Choroid plexus epithelial cell (primary cell): ENCODE results near the gene ADCYAP1.

Source experiments
- DNase-seq: peaks from one replicate; pipeline ENCODE4 v3.0.0-alpha.2; 2010; ENCODE audit warnings: low read depth
- H3K4me3 ChIP-seq: 2 replicates; pipeline ENCODE4 v1.5.1; 2011; ENCODE audit warnings: low read depth, mild to moderate bottlenecking, control low read depth, low read length, moderate library complexity
- CTCF ChIP-seq: conservative IDR thresholded peaks from 2 replicates; pipeline ENCODE4 v1.5.1; 2011; ENCODE audit warnings: low read depth, mild to moderate bottlenecking, control low read depth, inconsistent platforms, low read length, moderate library complexity

Gene ADCYAP1

DNA sequence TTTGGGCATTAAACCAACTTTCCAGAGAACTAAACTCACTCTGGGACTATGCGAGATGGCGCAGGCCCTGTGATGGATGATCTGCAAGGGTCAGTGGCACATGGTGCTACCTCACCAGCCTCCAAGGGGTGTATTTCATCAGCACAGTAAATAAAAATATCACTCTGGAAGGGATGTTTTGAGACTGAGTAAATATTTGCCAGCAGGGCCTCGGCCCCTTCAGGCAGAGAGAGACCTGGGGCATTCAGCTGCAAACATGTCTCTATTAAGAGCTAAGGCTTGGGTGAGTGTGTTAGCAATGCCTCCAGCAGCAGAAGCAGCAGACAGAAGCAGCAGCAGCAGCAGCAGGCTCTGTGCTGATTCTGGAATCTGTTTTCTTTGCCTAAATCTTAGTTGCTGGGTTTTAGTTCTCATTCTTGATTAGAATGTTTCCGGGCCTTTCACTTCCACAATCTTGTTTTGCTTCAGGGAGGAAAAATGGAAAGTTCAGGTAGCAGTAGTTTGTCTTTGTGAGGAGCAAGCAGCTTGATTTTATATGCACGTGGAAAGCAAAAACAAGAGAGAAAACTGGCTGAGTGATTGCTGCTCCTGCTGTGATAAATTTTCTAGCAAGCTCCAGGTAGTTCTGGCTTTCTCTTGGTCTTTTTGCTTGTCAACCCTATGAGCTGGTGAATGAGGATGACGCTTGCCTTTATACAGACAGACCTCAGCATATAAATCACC is 18.6 kb downstream of the ADCYAP1 start:
- no peak overlapping the region for H3K4me3 ChIP-seq
- no peak for DNase-seq
- no peak for TF ChIP-seq CTCF

GRCh38 chr18:924987-925386 is 20.3 kb downstream of the ADCYAP1 start:
- DNase-seq, result no peak
- no peak overlapping the region for H3K4me3 ChIP-seq
- no peak for TF ChIP-seq CTCF

DNA sequence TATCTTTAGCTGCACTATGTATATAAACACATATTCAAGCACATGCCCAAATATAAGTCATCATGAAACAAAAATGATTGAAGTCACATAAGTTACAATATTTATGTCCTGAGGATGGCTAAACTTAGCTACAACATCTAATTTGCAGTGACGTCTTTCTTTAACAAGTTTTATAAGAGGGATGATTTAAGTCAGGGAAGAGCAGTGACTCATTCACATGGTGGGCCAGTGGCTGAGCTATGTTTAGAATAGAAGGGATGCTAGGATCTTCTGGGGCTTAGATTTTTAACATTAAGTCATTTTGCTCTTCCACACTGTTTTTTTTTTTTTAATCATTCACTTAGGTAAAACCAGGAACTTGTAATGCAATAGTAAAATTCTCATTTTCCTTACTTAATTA is 22.3 kb downstream of the ADCYAP1 start:
- TF ChIP-seq CTCF, result no peak
- no peak overlapping the region for H3K4me3 ChIP-seq
- DNase-seq, result no peak

DNA sequence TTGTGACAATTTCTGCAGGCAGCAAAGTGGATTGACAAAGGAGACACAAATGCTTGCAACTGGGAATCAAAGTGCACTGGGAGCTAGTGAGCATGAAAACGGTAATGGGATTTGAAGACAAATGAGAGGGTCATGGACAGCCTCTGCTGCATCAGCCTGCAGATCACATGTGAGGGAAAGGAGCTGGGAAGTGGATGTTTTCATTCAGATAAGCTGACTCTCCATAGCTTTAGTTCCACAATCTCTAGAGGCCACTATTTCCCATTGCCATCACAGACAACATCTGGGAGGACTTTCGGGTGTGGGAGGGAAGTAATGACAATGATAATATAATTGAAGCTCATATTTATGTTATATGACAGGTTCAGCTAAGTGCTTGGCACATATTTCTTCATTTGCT is 28.4 kb downstream of the ADCYAP1 start:
- no peak overlapping the region for H3K4me3 ChIP-seq
- no peak for TF ChIP-seq CTCF
- DNase-seq, result no peak

- DNase-seq, result peak; percentile 3
- H3K4me3 ChIP-seq, result no peak overlapping the region
- TF ChIP-seq CTCF, result no peak
These were observed 30.0 kb downstream of the ADCYAP1 start for GRCh38 chr18:934518-935133.

DNA sequence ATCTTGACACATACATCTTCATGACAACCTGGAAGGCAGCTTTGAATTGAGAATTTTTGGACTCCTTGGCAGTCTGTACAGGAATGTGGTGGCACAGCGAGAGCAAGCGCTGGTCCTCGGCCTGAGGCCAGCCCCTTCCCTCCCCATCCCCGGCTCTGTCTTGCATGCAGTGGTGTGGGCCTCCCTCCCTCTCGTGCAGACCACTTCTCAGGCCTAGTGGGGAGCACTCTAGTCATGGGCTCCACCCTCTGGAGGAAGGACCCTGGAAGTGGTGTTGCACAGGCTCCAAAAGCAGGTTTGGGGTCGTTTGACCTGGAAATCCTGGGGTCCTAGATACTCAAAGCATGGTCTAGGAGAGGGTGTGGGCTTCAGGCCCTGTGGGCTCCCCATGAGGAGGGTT is 32.3 kb downstream of the ADCYAP1 start:
- H3K4me3 ChIP-seq, result no peak overlapping the region
- DNase-seq, result no peak
- TF ChIP-seq CTCF, result no peak

- peak; percentile 20 for DNase-seq
- H3K4me3 ChIP-seq, result no peak overlapping the region
- TF ChIP-seq CTCF, result no peak
These were observed 34.5 kb downstream of the ADCYAP1 start for GRCh38 chr18:939166-939565.
